ENCODE data around the gene ITGBL1. TPM values are rescaled to one million over a fixed set of nuclear protein-coding genes. Genes with fewer than 3 reads are reported as not detected.

Gene ITGBL1
- total and polyA plus RNA-seq, 2 donors (not counting 1 experiment from before 2014, with no cell fraction given): not detected

- 100% methylated on average over 7 of the region's 9 CpGs for WGBS (ENCODE audit: insufficient coverage)
- CTCF ChIA-PET: no interaction called here
These were observed 92.5 kb downstream of the ITGBL1 start for GRCh38 chr13:101544979-101545378.

GRCh38 chr13:101545521-101545920 lies 93.0 kb downstream of the ITGBL1 start:
- no peak for DNase-seq
- no peak overlapping the region for H2AFZ ChIP-seq (ENCODE audit: insufficient read depth, low read depth, low read length, poor library complexity, severe bottlenecking)
- H3K4me1 ChIP-seq (ENCODE audit: control insufficient read depth in 2 of 2, insufficient read depth in 2 of 2, low read length in 2 of 2): no peaks in the 10 kb centered on the region
- POLR2A ChIA-PET: no interaction called here
- no peak overlapping the region for H3K9ac ChIP-seq (ENCODE audit: low read length)
- TF ChIP-seq CTCF (IDR thresholded peaks at IDR 0.05): no peak
- no peak for TF ChIP-seq EZH2 (IDR thresholded peaks at IDR 0.05; ENCODE audit: borderline replicate concordance, insufficient read depth, low read depth, low read length, poor library complexity, severe bottlenecking)
- no peaks in the 10 kb centered on the region for H3K4me1 Mint-ChIP-seq
- no peak overlapping the region for H3K4me3 Mint-ChIP-seq
- H3K27ac Mint-ChIP-seq: no peak overlapping the region
- H3K9me3 ChIP-seq (ENCODE audit: control extremely low read depth in 1 of 3, control insufficient read depth in 2 of 3, insufficient read depth in 1 of 3, low read length in 2 of 3): no peaks in the 10 kb centered on the region
- no peaks in the 10 kb centered on the region for H3K36me3 ChIP-seq (replicated peaks in 1 of 2; ENCODE audit: control extremely low read depth in 1 of 2, control insufficient read depth in 1 of 2, extremely low read depth in 1 of 2, insufficient read depth in 2 of 2, low read length in 1 of 2)
- no peaks in the 10 kb centered on the region for H3K9me3 Mint-ChIP-seq (ENCODE audit: insufficient read depth)
- CTCF ChIA-PET: no interaction called here
- no peak overlapping the region for H3K4me3 ChIP-seq (ENCODE audit: control extremely low read depth in 1 of 5, extremely low read depth in 1 of 5, insufficient read depth in 1 of 5, low read depth in 2 of 5, low read length in 4 of 5)
- intact Hi-C loops (cut with micrococcal nuclease): no loop called here
- WGBS (ENCODE audit: insufficient coverage): no CpG with 5 or more reads among the region's 1 CpG
- H3K27me3 ChIP-seq (replicated peaks in 1 of 4; ENCODE audit: control extremely low read depth in 1 of 4, control insufficient read depth in 3 of 4, insufficient read depth in 4 of 4, low read length in 3 of 4): no peaks in the 10 kb centered on the region
- H3K27ac ChIP-seq (ENCODE audit: low read length in 2 of 2): no peak overlapping the region
- no peaks in the 10 kb centered on the region for H3K79me2 ChIP-seq (ENCODE audit: control insufficient read depth, insufficient read depth, low read length)
- H3K4me2 ChIP-seq (replicated peaks; ENCODE audit: low read depth, low read length, poor library complexity, severe bottlenecking): no peak overlapping the region
- H3K27me3 Mint-ChIP-seq: no peaks in the 10 kb centered on the region
- H4K20me1 ChIP-seq (ENCODE audit: control insufficient read depth, insufficient read depth, low read length, poor library complexity, severe bottlenecking): no peaks in the 10 kb centered on the region
- no peak for ATAC-seq (ENCODE audit: low read depth)

More at GRCh38 chr13:101544979-101545378, 92.5 kb downstream of the ITGBL1 start:
- Histone ChIP-seq H3K4me3 (ENCODE audit: control extremely low read depth in 1 of 5, extremely low read depth in 1 of 5, insufficient read depth in 1 of 5, low read depth in 2 of 5, low read length in 4 of 5) (no peak overlapping the region), H2AFZ (ENCODE audit: insufficient read depth, low read depth, low read length, poor library complexity, severe bottlenecking) (no peak overlapping the region), H3K4me1 (ENCODE audit: control insufficient read depth in 2 of 2, insufficient read depth in 2 of 2, low read length in 2 of 2) (no peaks in the 10 kb centered on the region), H4K20me1 (ENCODE audit: control insufficient read depth, insufficient read depth, low read length, poor library complexity, severe bottlenecking) (no peaks in the 10 kb centered on the region), H3K36me3 (replicated peaks in 1 of 2; ENCODE audit: control extremely low read depth in 1 of 2, control insufficient read depth in 1 of 2, extremely low read depth in 1 of 2, insufficient read depth in 2 of 2, low read length in 1 of 2) (no peaks in the 10 kb centered on the region), H3K9me3 (ENCODE audit: control extremely low read depth in 1 of 3, control insufficient read depth in 2 of 3, insufficient read depth in 1 of 3, low read length in 2 of 3) (no peaks in the 10 kb centered on the region), H3K9ac (ENCODE audit: low read length) (no peak overlapping the region), H3K27me3 (replicated peaks in 1 of 4; ENCODE audit: control extremely low read depth in 1 of 4, control insufficient read depth in 3 of 4, insufficient read depth in 4 of 4, low read length in 3 of 4) (no peaks in the 10 kb centered on the region), H3K4me2 (replicated peaks; ENCODE audit: low read depth, low read length, poor library complexity, severe bottlenecking) (no peak overlapping the region), H3K27ac (ENCODE audit: low read length in 2 of 2) (no peak overlapping the region), H3K79me2 (ENCODE audit: control insufficient read depth, insufficient read depth, low read length) (no peaks in the 10 kb centered on the region)
- H3K27me3 Mint-ChIP-seq: no peaks in the 10 kb centered on the region
- ATAC-seq (ENCODE audit: low read depth): no peak
- POLR2A ChIA-PET: no interaction called here
- no peak for DNase-seq
- H3K4me3 Mint-ChIP-seq: no peak overlapping the region
- H3K4me1 Mint-ChIP-seq: no peaks in the 10 kb centered on the region
- no peak overlapping the region for H3K27ac Mint-ChIP-seq
- TF ChIP-seq CTCF (IDR thresholded peaks at IDR 0.05): no peak
- no peak for TF ChIP-seq EZH2 (IDR thresholded peaks at IDR 0.05; ENCODE audit: borderline replicate concordance, insufficient read depth, low read depth, low read length, poor library complexity, severe bottlenecking)
- intact Hi-C loops (cut with micrococcal nuclease): no loop called here
- no peaks in the 10 kb centered on the region for H3K9me3 Mint-ChIP-seq (ENCODE audit: insufficient read depth)

Data from B cell (primary cell).